HS-5 (cell line): ENCODE measurements around the gene HSD17B10.
A peak's percentile ranks its signal among the peaks of the same experiment; 100 is the strongest.
"Not testable (repeated sequence)": the region's sequence is repeated elsewhere in the genome, so short reads cannot be mapped to it uniquely, and the experiment has no call there.

Source experiments
- DNase-seq: peaks from one replicate; pipeline ENCODE4 v3.0.0-alpha.2; 2012; ENCODE audit warnings: low read depth

HSD17B10 gene

DNA sequence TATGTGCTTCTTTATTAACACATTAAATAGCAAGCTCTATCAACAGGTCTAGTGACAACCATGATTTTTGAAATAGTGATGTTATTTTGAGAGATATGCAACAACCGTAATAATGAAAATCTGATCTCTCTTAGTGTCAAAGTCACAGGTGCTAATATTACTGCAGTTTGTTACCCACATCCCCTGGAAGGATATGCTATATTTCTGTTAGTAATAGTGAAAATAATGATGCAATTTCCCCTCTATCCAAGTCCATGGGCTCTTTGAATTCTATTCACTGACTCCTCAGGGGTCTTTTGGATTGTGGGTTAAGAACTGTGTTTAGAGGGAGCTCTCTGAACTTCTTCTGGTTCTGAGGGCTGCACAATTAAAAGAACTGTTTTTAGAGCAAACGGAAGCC lies 3.0 kb upstream of the HSD17B10 start:
- no peak for DNase-seq

DNA sequence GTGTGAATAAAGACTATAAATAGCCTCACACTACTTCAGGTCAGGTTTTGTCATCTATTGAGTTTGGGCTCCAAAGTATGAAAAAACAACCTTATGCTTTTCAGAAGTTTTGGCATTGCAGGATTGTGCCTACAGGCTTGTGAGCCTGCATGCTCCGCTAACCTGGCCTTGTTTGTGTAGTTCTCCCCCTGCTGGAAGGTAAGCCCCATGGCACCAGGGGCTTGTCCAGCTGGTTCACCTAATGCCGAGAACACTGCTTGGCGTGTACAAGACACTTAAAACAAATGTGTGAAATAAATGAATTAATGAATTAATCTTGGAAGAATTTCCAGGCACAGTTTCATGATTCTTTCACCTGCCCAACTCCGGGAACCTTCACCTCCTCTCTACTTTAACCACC lies 1.8 kb upstream of the HSD17B10 start:
- no peak for DNase-seq

DNA sequence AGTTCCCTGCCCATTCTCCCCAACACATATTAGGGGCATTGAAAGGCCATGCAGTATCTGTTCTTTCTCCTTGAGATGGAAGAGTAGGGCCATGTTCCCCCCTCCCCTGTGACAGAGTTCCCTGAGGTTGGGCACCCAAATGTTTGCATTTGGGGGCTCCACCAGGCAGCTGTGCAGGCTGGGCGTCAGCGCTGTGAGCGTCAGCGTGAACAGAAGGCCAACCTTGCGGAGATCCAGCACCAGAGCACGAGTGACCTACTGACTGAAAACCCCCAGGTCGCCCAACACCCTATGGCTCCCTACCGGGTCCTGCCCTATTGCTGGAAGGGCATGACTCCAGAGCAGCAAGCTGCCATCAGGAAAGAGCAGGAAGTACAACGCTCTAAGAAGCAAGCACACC lies 3.9 kb downstream of the HSD17B10 start:
- no peak for DNase-seq

DNA sequence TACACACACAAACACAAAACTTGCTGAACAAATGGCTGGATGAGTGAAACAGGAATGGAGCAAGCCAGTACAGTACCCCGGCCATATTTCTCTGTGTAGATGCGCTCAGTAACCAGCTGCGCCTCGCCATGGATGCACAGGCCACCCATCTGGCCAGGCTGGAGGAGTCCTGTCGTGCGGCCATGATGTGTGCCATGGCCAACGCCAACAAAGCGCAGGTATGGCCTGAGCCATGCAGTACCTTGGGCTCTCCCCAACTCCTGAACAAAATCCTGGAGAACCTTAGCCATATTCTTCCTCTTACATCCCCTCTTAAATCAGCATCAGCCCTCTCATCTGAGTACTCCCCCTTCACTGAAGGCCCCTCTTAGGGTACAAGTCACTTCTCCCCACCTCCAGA lies 4.4 kb downstream of the HSD17B10 start:
- DNase-seq = no peak

DNA sequence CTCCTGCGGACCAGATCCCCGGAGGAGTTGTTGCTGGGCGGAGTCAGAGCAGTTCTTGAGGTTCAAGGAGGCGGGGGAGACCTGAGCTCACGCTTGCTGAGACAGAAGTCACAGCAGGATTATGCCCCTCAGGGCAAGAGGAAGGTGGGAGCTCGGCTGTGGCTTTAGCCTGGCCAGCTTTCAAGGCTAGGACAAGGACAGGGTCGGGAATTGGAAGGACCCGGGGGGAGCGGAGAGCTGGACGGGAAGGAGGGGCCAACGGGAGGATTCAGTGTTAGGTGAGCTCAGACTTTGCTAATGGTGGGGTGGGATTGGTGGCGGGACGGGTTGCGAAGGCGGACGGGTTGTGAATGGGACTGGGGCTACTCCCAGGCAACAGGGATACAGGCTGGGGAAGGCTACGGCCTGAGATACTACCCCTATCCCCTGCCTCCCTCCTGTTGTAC lies 11.3 kb downstream of the HSD17B10 start, which contains the start of gene RIBC1:
TSS of gene RIBC1 (plus strand) at position 13 of the 446 bp plus-strand sequence. CDS start 3,404 bp downstream, outside the sequence.
- DNase-seq = no peak

DNA sequence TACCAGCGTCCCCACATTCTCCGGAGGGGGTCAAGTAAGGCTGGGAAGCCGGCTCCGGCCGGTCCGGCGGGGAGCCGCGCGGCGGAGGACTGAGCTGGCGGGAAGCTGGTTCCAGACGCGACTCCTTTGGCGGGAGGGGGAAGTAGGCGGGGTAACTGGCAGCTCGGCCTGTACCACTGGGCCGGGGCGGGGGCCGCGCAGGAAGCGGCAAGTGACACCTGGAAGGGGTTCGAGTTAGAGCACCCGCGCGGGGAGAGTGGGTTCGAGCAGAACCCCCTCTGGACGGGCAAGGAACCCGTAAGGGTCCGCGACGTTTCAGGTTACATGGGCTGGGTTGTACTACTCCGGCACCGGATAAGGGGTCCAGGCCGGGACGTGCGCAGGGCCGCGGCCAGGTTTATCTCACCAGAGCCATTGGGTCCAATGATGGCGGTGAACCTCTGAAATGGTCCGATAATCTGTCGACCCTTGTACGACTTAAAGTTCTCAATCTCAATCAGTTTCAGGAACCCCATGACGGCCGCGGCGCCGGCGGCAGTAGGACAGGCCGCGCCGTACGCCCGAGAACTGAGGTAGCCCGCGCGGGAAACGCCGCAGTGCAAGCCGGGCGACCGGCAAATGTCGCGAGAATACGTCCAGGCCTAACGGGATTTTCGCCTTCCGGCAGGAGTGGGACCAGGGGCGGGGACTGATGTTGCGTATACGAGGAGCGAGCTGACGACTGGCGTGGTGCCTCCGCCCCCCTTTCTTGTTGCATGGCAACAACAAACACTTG lies 11.9 kb downstream of the HSD17B10 start, which contains the start of gene SMC1A:
TSS of gene SMC1A (minus strand) at position 569 of the 775 bp plus-strand sequence. CDS start at position 515, 54 bp downstream.
- DNase-seq = peak; percentile 78

DNA sequence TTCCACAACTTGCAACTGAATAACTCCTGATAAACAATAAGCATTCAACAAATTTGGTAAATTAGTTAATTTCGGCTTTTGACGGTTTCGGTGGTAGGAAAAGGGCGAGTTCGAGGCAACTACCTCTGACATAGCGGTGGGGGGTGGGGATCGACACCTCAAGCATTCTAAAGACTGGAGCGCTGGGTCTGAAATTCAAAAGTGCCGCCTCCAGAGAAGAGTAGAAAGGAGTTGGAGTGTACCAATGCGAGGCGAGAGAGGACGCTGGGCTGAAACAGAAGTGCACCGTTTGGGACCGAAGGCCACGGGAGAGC lies 12.4 kb downstream of the HSD17B10 start:
- no peak for DNase-seq

DNA sequence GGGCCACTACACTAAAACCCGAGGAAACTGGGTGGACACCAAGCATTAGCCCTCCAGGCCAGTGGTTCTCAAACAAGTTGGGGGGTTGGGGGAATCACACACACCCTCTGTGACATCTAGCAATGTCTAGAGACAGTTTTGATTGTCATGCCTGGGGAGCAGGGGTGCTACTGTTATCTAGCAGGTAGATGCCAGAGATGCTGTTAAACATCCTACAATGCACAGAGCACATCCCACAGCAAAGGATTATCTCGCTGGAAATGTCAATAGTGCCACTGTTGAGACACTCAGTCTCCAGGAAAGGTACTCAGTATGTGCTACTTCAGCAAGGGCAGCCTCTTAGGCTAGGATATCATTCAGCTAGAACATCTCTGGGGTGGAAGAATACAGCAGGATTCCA lies 13.0 kb downstream of the HSD17B10 start:
- DNase-seq = no peak

DNA sequence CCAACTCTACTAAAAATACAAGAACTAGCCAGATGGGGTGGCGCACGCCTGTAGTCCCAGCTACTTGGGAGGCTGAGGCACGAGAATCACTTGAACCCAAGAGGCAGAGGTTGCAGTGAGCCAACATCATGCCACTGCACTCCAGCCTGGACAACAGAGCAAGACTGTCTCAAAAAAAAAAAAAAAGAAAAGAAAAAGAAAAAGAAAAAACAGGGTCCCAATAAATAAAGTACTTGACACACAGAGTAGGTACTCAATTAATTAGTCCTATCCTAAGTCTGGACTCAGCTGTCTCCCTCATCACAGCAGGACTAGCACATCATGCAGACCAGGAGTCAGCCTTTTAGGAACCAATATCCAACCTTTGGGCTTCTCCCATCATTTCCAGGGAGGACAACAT lies 13.8 kb downstream of the HSD17B10 start:
- DNase-seq = not testable (repeated sequence)

DNA sequence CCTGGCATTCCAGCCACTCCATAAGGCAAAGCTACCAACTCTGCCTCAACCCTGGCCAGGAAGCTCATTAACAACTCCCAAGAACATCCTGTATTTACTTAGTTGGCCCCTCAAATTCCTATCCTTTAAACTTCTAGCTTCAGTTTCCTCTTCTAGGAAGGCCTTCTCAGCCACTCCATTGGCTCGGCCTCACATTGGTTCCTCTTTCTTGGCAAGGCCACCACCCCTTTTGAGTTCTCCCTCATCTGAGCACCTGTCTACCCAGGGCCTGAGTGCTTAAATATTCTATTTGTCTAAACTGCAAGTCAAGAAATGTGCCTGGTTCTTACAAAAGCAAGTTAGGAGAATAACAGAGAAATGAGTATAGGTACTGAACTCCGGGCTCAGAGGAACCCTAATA lies 21.7 kb downstream of the HSD17B10 start:
- no peak for DNase-seq

DNA sequence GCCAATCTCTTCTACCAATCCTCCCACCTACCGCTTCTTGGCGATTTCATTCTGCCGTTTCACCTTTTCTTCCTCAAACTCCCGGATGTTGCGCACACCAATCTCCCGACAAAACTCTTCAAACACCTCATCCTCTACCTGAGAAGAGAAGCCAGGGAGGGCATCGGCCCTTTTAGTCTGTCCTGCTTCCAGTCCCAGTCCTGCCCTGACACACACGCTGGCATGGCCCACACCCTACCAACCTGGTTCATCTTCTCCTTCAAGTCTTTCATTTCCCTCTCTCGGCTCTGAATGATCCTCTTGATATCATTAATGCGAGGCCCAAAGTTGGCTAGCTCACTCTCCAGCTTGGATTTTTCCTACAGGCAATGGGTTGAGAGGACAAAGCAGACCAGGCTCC lies 30.6 kb downstream of the HSD17B10 start:
- DNase-seq = no peak

DNA sequence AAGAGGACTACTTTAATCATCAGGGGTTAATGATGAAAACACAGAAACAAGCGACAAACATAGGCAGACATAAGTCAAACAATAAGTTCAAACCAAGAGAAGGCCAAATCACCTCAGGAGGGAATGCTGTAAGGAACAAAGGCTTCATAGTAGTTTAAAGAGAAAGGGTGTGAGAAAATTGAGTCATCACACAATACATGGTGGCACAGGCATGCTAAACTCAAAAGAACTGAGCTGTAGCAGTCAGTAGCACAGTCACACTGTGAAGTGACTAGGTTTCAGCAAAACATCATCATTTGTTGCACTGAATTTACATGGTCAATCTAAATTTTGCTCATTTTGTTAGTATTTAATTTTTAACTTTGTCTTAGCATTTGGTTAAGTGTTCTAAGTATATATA lies 36.0 kb downstream of the HSD17B10 start:
- DNase-seq = no peak

DNA sequence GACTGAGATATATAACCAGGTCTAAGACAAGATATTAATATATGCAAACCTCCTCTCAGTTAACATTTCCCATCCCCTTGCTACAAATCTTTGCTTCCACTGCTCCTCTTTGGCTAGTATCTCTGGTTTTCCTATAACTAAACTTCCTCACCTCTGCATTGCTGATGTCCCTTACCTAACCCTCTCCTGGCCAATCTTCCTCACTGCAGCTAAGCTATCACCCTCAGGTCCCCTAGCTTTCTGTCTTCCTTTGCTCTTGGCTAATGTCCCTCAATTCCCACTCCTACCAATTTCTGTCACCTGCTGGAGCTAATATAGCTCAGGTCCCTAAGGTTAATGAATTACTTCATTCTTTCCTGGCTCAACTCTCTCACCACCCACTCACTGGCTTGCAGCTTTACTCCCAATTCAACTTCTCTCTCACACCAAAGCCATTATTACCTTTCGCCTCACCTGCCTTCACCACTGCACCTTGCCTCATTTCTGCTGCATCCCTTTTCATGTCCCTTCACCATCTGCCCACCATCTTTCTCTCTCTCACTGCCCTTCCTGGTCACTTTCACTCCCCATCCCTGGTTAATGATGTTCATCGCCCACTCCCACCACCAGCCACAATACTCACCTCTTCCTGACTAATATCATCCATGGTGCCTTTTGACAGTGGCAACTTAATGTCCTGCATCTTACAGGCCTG lies 38.4 kb downstream of the HSD17B10 start:
- no peak for DNase-seq

DNA sequence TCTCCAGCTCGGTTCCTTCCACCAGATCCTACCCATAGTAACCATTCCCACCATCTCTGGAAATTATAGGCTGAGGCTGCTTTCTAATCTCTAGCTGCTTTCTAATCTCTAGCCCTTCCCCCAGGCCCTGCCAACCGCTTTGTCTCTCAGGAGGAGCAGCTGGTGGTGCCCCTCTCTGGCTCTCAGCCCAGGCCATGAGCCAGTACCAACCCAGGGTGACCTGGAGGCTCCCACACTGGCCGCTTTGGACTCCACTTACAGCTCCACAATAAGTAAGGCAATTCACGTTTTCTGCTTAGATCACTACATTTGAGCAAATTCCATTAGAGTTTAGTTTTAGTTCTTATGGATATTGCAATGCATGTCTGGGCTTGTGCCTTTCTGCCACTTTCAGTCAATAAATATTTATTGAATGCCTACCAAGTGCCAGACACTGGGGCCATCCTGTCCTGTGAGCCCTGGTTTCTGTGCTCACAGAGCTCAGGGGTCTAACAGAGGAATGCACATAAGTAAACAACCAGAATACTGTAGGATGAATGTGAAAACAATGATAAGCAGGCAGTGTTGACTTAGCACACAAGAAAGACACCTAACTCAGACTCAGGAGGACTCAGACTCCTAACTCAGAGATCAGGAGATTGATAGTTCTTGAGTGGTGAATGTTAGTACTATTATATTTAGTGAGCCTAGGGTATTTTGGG lies 50.6 kb downstream of the HSD17B10 start:
- DNase-seq = no peak
